GM08714 (cell line): ENCODE measurements around the gene PARP4.
"Not testable (repeated sequence)": the region's sequence is repeated elsewhere in the genome, so short reads cannot be mapped to it uniquely, and the experiment has no call there.

Experiments used
- H3K4me3 ChIP-seq: fragments of 200-500 bp; sonication (Bioruptor generic); 2 replicates; pipeline ENCODE4 v1.5.1; 2014; ENCODE audit warnings: mild to moderate bottlenecking, low read length, inconsistent platforms
- ZNF274 ChIP-seq: IDR thresholded peaks from 2 replicates; pipeline ENCODE4 v1.6.1; 2012; ENCODE audit warnings: mild to moderate bottlenecking, low read depth, low read length

The PARP4 gene

GRCh38 chr13:24512197-24512907 is at the start of gene PARP4:
Gene PARP4, minus strand, starts transcription at chr13:24512778. Its CDS starts 9,002 bp downstream, at chr13:24503776.
- H3K4me3 ChIP-seq: peak within 1 kb of the TSS; percentile 81
- TF ChIP-seq ZNF274: no peak

GRCh38 chr13:24560579-24561187 is 48.1 kb upstream of the PARP4 start:
- not testable (repeated sequence) for H3K4me3 ChIP-seq

- not testable (repeated sequence) for H3K4me3 ChIP-seq
Measured at GRCh38 chr13:24559431-24560218, 47.0 kb upstream of the PARP4 start.

GRCh38 chr13:24557081-24557480 is 44.5 kb upstream of the PARP4 start:
- no peak overlapping the region for H3K4me3 ChIP-seq
- TF ChIP-seq ZNF274: no peak

DNA sequence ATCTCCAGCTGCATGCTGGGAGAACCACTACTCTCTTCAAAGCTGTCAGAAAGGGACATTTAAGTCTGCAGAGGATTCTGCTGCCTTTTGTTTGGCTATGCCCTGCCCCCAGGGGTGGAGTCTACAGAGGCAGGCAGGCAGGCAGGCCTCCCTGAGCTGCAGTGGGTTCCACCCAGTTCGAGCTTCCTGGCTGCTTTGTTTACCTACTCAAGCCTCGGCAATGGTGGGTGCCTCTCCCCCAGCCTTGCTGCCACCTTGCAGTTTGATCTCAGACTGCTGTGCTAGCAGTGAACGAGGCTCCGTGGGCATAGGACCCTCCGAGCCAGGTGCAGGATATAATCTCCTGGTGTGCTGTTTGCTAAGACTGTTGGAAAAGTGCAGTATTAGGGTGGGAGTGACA is 41.3 kb upstream of the PARP4 start:
- H3K4me3 ChIP-seq: not testable (repeated sequence)

GRCh38 chr13:24541476-24542352 is 29.1 kb upstream of the PARP4 start:
- H3K4me3 ChIP-seq: peak overlapping the region; percentile 52

- no peak for TF ChIP-seq ZNF274
- H3K4me3 ChIP-seq: no peak overlapping the region; the same call in 1 of the 2 replicates
Measured at GRCh38 chr13:24541127-24541475, 28.5 kb upstream of the PARP4 start.

- TF ChIP-seq ZNF274: no peak
- H3K4me3 ChIP-seq: no peak overlapping the region
Measured at GRCh38 chr13:24540236-24541126, 27.9 kb upstream of the PARP4 start.

DNA sequence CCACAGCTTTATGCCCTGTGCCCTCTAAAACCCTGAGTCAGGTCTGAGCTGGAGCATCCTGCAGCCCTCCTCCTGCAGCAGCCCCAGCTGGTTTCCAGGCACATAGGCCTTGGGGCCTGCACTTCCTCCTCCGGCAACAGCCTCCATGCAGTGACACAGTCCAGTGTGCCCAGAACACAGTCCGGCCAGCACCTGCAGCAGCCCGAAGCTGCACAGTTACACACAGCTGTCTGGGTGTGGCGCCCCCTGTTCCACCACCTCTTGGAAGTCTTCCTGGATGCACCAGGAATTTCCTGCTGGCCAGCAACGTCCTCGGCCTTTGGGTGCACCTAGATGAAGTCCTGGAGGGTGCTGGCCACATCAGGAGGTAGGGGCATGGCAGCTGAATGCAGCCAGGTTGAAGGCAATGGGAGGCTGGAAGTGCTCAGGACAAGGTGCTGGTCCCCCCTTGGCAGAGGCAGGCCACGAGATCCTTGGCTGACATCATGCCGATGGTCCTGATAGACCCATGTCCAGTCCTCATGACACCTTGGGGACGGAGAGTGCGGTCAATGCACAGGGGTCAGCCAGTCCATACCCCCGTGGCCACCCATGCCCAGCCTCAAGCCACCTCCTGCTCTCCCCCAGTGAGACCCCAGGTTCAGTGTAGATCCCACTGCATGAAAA is 27.1 kb upstream of the PARP4 start:
- no peak overlapping the region for H3K4me3 ChIP-seq
- no peak for TF ChIP-seq ZNF274

DNA sequence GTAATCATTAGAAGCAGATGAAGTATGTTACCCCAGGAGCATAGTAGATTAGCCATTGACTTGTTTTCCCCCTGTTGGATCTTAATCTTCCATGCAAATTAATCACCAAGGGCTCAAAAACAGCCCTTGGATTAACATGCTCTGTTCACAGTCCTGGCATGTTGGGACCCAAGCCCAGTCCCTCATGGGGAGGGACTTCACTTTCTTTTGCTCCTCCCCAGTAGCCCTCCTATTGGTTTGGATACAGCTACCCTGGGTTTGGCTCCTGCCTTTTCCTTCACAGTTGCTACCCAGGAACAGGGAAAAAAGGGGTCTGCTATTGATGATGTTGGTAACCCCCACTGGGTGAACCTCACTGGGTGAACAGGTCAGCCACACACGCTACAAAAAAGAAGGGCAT is 16.9 kb upstream of the PARP4 start:
- TF ChIP-seq ZNF274: no peak
- H3K4me3 ChIP-seq: no peak overlapping the region

DNA sequence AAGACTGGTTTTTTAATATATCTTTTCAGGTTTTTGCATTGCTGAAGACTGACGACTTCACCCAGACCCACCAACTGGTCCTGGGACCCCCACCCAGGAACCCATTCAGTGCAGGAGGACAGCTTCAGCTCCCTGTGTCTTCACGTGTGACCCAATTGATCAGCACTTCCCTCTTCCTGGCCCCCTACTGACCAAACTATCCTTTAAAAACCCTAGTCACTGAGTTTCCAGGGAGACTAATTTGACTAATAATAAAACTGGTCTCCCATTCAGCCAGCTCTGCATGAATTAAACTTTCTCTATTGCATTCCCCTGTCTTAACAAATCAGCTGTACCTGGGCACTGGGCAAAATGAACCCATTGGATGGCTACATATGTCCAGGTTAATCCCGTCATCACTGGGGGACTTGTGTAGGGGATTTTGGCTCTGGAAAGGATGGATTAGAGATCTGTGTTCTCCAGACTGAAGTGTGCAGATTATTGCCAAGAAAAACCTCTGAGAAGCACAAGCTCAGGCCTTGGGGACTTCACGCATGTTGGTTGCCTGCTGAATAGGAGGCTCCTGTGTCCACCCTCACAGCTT is 16.3 kb upstream of the PARP4 start:
- H3K4me3 ChIP-seq: no peak overlapping the region
- TF ChIP-seq ZNF274: no peak

DNA sequence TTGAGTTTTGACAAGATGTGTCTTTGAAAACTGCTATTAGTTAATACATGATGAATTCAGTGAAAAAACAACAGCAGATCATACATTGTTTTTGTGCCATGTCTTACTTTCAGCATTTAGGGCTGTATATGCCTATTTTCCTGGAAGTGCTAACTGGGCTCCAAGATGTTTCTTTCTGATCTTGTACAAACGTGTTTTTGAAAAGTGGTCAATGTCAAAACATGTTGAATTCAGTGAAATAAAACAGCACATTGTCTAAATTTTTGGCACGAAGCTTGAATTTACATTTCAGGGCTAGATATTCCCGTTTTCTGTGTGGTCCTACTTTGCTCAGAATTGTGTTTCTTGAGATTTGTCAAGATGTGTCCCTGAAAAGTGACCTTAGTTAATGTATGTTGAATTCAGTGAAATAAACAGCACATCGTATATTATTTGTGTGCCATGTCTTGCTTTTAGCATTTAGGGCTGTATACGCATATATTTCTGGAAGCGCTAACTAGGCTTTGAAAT is 14.7 kb upstream of the PARP4 start:
- TF ChIP-seq ZNF274: no peak
- H3K4me3 ChIP-seq: no peak overlapping the region
